HepG2 (cell line): ENCODE measurements around the gene HOXC4. TPM values are rescaled to one million over a fixed set of nuclear protein-coding genes. Genes with fewer than 3 reads are reported as not detected.

Experiments used
- ATAC-seq: fragments of 200-7000 bp; cut with Tn5 transposase; 3 replicates; pipeline ENCODE4 v1.9.1; 2020; ENCODE audit warnings: mild to moderate bottlenecking, moderate library complexity
- BruUV-seq: library from RNA; stranded (reverse); fragments of 400-500 nt; replicated peaks from 2 replicates; lab custom pipeline; 2021; lab: Mats Ljungman, UMichigan
- CTCF ChIA-PET: fragments of 300-600 bp; formaldehyde crosslinking; extraction: SDS; loops from one replicate; lab custom pipeline; 2021; ENCODE audit warnings: low total read pairs, inconsistent platforms, low intra/inter-chr PET ratio; lab: Yijun Ruan, JAX
- POLR2A ChIA-PET: fragments of 350-600 bp; sonication (Branson Sonifier 250); formaldehyde crosslinking; loops from one replicate; lab custom pipeline; 2020; ENCODE audit warnings: antibody characterized with exemption, inconsistent platforms; lab: Yijun Ruan, JAX
- DNase-seq: peaks from one replicate; pipeline ENCODE4 v3.0.0-alpha.2; 2015; ENCODE audit warnings: low spot score
- FAIRE-seq: peaks from 3 replicates; lab custom pipeline; 2011; peaks lifted over from hg19 to GRCh38; lab: Jason Lieb, UNC
- H2AFZ ChIP-seq: one replicate; pipeline ENCODE4 v1.6.1; 2011; ENCODE audit warnings: low read length, inconsistent platforms
- H3K27ac ChIP-seq: fragments of 300-600 bp; 3 replicates; pipeline ENCODE4 v1.8.0; 2011; ENCODE audit warnings: mixed run types, mild to moderate bottlenecking, mixed read lengths, low read length, inconsistent platforms; ENCODE audit not compliant: insufficient read depth; ENCODE audit errors: extremely low read length
- H3K27me3 ChIP-seq, 2 experiments: fragments of 200-600 bp in 1 of 2; 2 replicates in 1 of 2; 3 replicates in 1 of 2; pipeline versions ENCODE4 v1.6.0 to v1.8.0; 2011; ENCODE audit warnings: low read length in 2 of 2, mild to moderate bottlenecking in 2 of 2, moderate library complexity in 2 of 2, inconsistent platforms in 1 of 2; ENCODE audit not compliant: insufficient read depth in 2 of 2, control insufficient read depth in 1 of 2
- H3K36me3 ChIP-seq, 2 experiments: fragments of 200-600 bp in 1 of 2; replicated peaks in 1 of 2; 2 replicates in 1 of 2; 3 replicates in 1 of 2; pipeline versions ENCODE4 v1.5.1 to v1.8.0; 2011; ENCODE audit warnings: low read length in 2 of 2, inconsistent platforms in 1 of 2; ENCODE audit not compliant: insufficient read depth in 2 of 2, control insufficient read depth in 1 of 2
- H3K4me1 ChIP-seq: 2 replicates; pipeline ENCODE4 v1.5.1; 2012; ENCODE audit warnings: low read length, inconsistent platforms; ENCODE audit not compliant: insufficient read depth
- H3K4me2 ChIP-seq: 2 replicates; pipeline ENCODE4 v1.6.0; 2011; ENCODE audit warnings: low read depth, low read length, inconsistent platforms
- H3K4me3 ChIP-seq, 3 experiments: fragments of 200-600 bp in 1 of 3; sonication (generic), shearing (Covaris generic) in 1 of 3; replicated peaks in 1 of 3; 2 replicates each; pipeline ENCODE4 v1.5.1; 2011 to 2016; ENCODE audit warnings: low read length in 3 of 3, inconsistent platforms in 2 of 3, low read depth in 2 of 3, mild to moderate bottlenecking in 2 of 3, control low read depth in 1 of 3, mixed read lengths in 1 of 3; ENCODE audit not compliant: insufficient read depth in 1 of 3
- H3K79me2 ChIP-seq: one replicate; pipeline ENCODE4 v1.6.1; 2011; ENCODE audit warnings: low read length, inconsistent platforms; ENCODE audit not compliant: insufficient read depth
- H3K9ac ChIP-seq: 2 replicates; pipeline ENCODE4 v1.6.0; 2011; ENCODE audit warnings: mild to moderate bottlenecking, low read depth, low read length, inconsistent platforms; ENCODE audit not compliant: insufficient read depth
- H3K9me3 ChIP-seq: 2 replicates; pipeline ENCODE4 v1.5.1; 2012; ENCODE audit warnings: mild to moderate bottlenecking, low read length
- H4K20me1 ChIP-seq: 2 replicates; pipeline ENCODE4 v1.6.0; 2011; ENCODE audit warnings: inconsistent platforms, mild to moderate bottlenecking, low read length, moderate library complexity; ENCODE audit not compliant: insufficient read depth
- CEBPZ ChIP-seq: IDR thresholded peaks from 2 replicates; pipeline ENCODE4 v1.6.1; 2012; ENCODE audit warnings: low read length, improper control_type of control experiment
- EHMT2 ChIP-seq: fragments of 200-600 bp; sonication (generic); IDR thresholded peaks from 2 replicates; pipeline ENCODE4 v1.7.0; 2017; ENCODE audit warnings: antibody characterized with exemption, low read depth, low read length, borderline replicate concordance
- HNRNPK ChIP-seq: fragments of 200-400 bp; formaldehyde crosslinking; IDR thresholded peaks from 2 replicates; pipeline ENCODE4 v1.6.1; 2018; ENCODE audit warnings: low read length, low read depth, moderate library complexity, mild to moderate bottlenecking; ENCODE audit not compliant: poor library complexity, severe bottlenecking
- MBD4 ChIP-seq: IDR thresholded peaks from 2 replicates; pipeline ENCODE4 v1.6.1; 2012; ENCODE audit warnings: low read length, inconsistent platforms, borderline replicate concordance
- MTA1 ChIP-seq: sonication (generic); formaldehyde crosslinking; IDR thresholded peaks from 2 replicates; pipeline ENCODE4 v1.4.0; 2020; ENCODE audit warnings: missing genetic modification reagents, mild to moderate bottlenecking, borderline replicate concordance
- PLRG1 ChIP-seq: fragments of 450-650 bp; conservative IDR thresholded peaks from 2 replicates; pipeline ENCODE4 v1.6.1; 2016
- POLR2G ChIP-seq: fragments of 200-400 bp; formaldehyde crosslinking; IDR thresholded peaks from 2 replicates; pipeline ENCODE4 v1.6.1; 2018; ENCODE audit warnings: mild to moderate bottlenecking, low read depth, low read length, moderate library complexity
- ZNF552 ChIP-seq: sonication (generic); formaldehyde crosslinking; IDR thresholded peaks from 2 replicates; pipeline ENCODE4 v1.9.0; 2022; ENCODE audit warnings: missing genetic modification reagents, mild to moderate bottlenecking, borderline replicate concordance
- WGBS: methylation state at CpG from one replicate; pipeline ENCODE4 v1.1.6; 2017; ENCODE audit warnings: low lambda C conversion rate; 5-methylcytosine and 5-hydroxymethylcytosine counted together
- in situ Hi-C: cut with HindIII; loops from 2 replicates; pipeline ENCODE4 v1.10.0; 2017; ENCODE audit warnings: low pct_unique_long_range_greater_than_20kb; ENCODE audit not compliant: extremely low pct_ligation_motif_present
- intact Hi-C: fragments of 100-400 bp; cut with micrococcal nuclease; formaldehyde crosslinking; loops from one replicate; pipeline ENCODE4 v1.10.0; 2022; ENCODE audit not compliant: unreplicated experiment
- polyA plus RNA-seq, 8 experiments: library from polyadenylated mRNA; depleted of rRNA in 3 of 8; stranded (reverse) in 7 of 8; unstranded in 1 of 8; fragments of >200 nt; fragmentation: Illumina TruSeq in 4 of 8; extraction: Trizol in 4 of 8; gene quantifications; 2 replicates each; pipeline versions ENCODE4 v1.2.1 to v1.2.3, GENCODE V29; 2011 to 2016; ENCODE audit warnings: low read depth in 4 of 8, missing spikeins in 1 of 8, mixed read lengths in 1 of 8; ENCODE audit not compliant: insufficient read depth in 1 of 8
- total RNA-seq, 5 experiments: library from RNA; depleted of rRNA; stranded (reverse); fragments of >200 nt; fragmentation: Illumina TruSeq; extraction: Trizol; gene quantifications; 2 replicates each; pipeline ENCODE4 v1.2.3, GENCODE V29; 2016; ENCODE audit warnings: low read depth in 1 of 5
- TF ChIP-seq, protein P1 (sequence below): sonication (generic); formaldehyde crosslinking; IDR thresholded peaks from 2 replicates; pipeline ENCODE4 v1.4.0; 2020; ENCODE audit warnings: missing genetic modification reagents, borderline replicate concordance

HOXC4 gene
- total and polyA plus RNA-seq, 2 of the 13 experiments (the other 11 are each of a cell fraction or from before 2014, with no cell fraction given) = not detected

DNA sequence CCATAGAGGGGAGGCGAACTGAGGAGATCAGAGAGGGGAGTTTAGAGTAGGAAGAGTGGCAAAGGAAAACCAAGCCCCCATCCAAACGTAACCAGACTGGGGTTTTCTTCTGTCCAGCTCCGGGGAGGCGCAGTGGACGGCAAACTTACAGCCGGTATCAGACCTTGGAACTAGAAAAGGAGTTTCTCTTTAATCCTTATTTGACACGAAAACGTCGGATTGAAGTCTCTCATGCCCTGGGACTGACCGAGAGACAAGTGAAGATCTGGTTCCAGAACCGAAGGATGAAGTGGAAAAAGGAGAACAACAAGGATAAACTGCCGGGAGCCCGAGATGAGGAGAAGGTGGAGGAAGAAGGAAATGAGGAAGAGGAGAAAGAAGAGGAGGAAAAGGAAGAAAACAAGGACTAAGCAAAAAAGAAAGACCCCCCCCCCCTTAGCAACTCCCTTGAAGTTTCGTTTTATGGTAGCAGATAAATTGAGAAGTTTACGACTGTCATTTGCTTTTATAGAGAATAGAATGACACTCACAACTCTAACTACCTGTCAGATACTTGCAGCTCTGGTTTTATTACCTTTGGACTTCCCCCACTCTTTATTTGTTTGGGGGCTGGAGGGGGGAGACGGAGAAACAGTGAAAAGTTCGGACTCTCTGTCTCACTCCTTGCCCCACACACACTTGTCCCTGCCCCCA lies 42.5 kb upstream of the HOXC4 start:
- no peaks in the 10 kb centered on the region for H3K79me2 ChIP-seq
- H3K27me3 ChIP-seq = peaks cover 23 to 89% of the 10 kb centered on the region in 2 experiments
- no peaks in the 10 kb centered on the region for H4K20me1 ChIP-seq
- CTCF ChIA-PET = interaction anchor here (1.3 kb wide), 1 partner anchor 190 kb away, joined by 4 read pairs; no protein-coding TSS in a partner anchor
- H3K4me3 ChIP-seq = no peak overlapping the region
- H3K36me3 ChIP-seq = no peaks in the 10 kb centered on the region
- TF ChIP-seq MBD4 = no peak
- TF ChIP-seq, all 625 proteins: peak for 0
- no peak overlapping the region for H3K9ac ChIP-seq
- in situ Hi-C loops (loop anchor here (10.0 kb wide), 1 partner anchor 354 kb away; the partner anchor contains the start of gene GPR84), intact Hi-C loops (no loop called here)
- H3K27ac ChIP-seq = no peak overlapping the region
- H3K4me1 ChIP-seq = peaks cover 24% of the 10 kb centered on the region
- FAIRE-seq (no peak), DNase-seq (no peak), ATAC-seq (no peak)
- no TSS peak for BruUV-seq
- POLR2A ChIA-PET = no interaction called here
- H3K9me3 ChIP-seq = no peaks in the 10 kb centered on the region
- no peak overlapping the region for H2AFZ ChIP-seq
- H3K4me2 ChIP-seq = no peak overlapping the region; the same call in 1 of the 2 replicates
- WGBS = 6% methylated on average over 17 of the region's 17 CpGs

GRCh38 chr12:54011665-54012532 lies 41.7 kb upstream of the HOXC4 start:
- H3K27ac ChIP-seq = no peak overlapping the region
- POLR2A ChIA-PET = no interaction called here

More at GRCh38 chr12:54011665-54012532, 41.7 kb upstream of the HOXC4 start:
- Histone ChIP-seq H3K9me3 (no peaks in the 10 kb centered on the region), H3K36me3 (no peaks in the 10 kb centered on the region), H3K4me1 (peaks cover 16% of the 10 kb centered on the region), H3K79me2 (no peaks in the 10 kb centered on the region), H3K4me3 (no peak overlapping the region), H3K4me2 (no peak overlapping the region; the same call in 1 of the 2 replicates), H4K20me1 (no peaks in the 10 kb centered on the region), H3K27me3 (peaks cover 21 to 84% of the 10 kb centered on the region in 2 experiments), H3K9ac (no peak overlapping the region), H2AFZ (no peak overlapping the region)
- TF ChIP-seq MTA1 (CRISPR knock-in tag) (no peak), PLRG1 (no peak), POLR2G (no peak), ZNF552 (no peak), HNRNPK (peak; percentile 41), EHMT2 (no peak), CEBPZ (no peak)
- TF ChIP-seq, protein P1, sequence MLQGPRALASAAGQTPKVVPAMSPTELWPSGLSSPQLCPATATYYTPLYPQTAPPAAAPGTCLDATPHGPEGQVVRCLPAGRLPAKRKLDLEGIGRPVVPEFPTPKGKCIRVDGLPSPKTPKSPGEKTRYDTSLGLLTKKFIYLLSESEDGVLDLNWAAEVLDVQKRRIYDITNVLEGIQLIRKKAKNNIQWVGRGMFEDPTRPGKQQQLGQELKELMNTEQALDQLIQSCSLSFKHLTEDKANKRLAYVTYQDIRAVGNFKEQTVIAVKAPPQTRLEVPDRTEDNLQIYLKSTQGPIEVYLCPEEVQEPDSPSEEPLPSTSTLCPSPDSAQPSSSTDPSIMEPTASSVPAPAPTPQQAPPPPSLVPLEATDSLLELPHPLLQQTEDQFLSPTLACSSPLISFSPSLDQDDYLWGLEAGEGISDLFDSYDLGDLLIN = no peak
- in situ Hi-C loops (loop anchor here (10.0 kb wide), 1 partner anchor 353 kb away; the partner anchor contains the start of gene GPR84), intact Hi-C loops (no loop called here)
- ATAC-seq (no peak), FAIRE-seq (no peak), DNase-seq (no peak)
- BruUV-seq = no TSS peak
- CTCF ChIA-PET = no interaction called here
- WGBS = 17% methylated on average over 14 of the region's 14 CpGs
